Neural cell (in vitro differentiated cells): ENCODE measurements around the gene MGME1. TPM values are rescaled to one million over a fixed set of nuclear protein-coding genes. Genes with fewer than 3 reads are reported as not detected.

Source experiments
- H2AFZ ChIP-seq: fragments of 200-600, 300-800 bp; sonication (generic), shearing (Covaris generic); 2 replicates; pipeline ENCODE4 v1.6.0; 2014; ENCODE audit warnings: low read depth, mild to moderate bottlenecking, antibody characterized with exemption, low read length, moderate library complexity
- H3F3A ChIP-seq: fragments of 200-600 bp; shearing (Covaris generic); 2 replicates; pipeline ENCODE4 v1.6.1; 2016; ENCODE audit warnings: mild to moderate bottlenecking, moderate library complexity, mixed read lengths, antibody characterized with exemption, low read length; ENCODE audit not compliant: insufficient read depth, poor library complexity, severe bottlenecking
- H3K27ac ChIP-seq: fragments of 200-600, 300-800 bp; sonication (generic), shearing (Covaris generic); 2 replicates; pipeline ENCODE4 v1.5.1; 2014; ENCODE audit warnings: mild to moderate bottlenecking, low read length, moderate library complexity
- H3K27me3 ChIP-seq: fragments of 300-800, 200-600 bp; sonication (generic), shearing (Covaris generic); 2 replicates; pipeline ENCODE4 v1.6.0; 2014; ENCODE audit warnings: mild to moderate bottlenecking, low read depth, low read length, moderate library complexity; ENCODE audit not compliant: insufficient read depth
- H3K36me3 ChIP-seq: fragments of 300-800, 200-600 bp; sonication (generic), shearing (Covaris generic); 2 replicates; pipeline ENCODE4 v1.5.1; 2014; ENCODE audit warnings: mild to moderate bottlenecking, antibody characterized with exemption, low read length, moderate library complexity; ENCODE audit not compliant: insufficient read depth
- H3K4me2 ChIP-seq: fragments of 300-800, 200-600 bp; sonication (generic), shearing (Covaris generic); 2 replicates; pipeline ENCODE4 v1.6.0; 2014; ENCODE audit warnings: mild to moderate bottlenecking, low read length
- H3K4me3 ChIP-seq: fragments of 300-800, 200-600 bp; sonication (generic), shearing (Covaris generic); 2 replicates; pipeline ENCODE4 v1.5.1; 2014; ENCODE audit warnings: mild to moderate bottlenecking, low read length, moderate library complexity
- H3K79me2 ChIP-seq: fragments of 200-600 bp; shearing (Covaris generic); replicated peaks from 2 replicates; pipeline ENCODE4 v1.6.0; 2014; ENCODE audit warnings: mild to moderate bottlenecking, low read length, moderate library complexity; ENCODE audit not compliant: insufficient read depth
- H3K9ac ChIP-seq: fragments of 300-800, 200-600 bp; sonication (generic), shearing (Covaris generic); 2 replicates; pipeline ENCODE4 v1.6.1; 2016; ENCODE audit warnings: mild to moderate bottlenecking, low read length, mixed read lengths
- H3K9me2 ChIP-seq: fragments of 200-600 bp; shearing (Covaris generic); 2 replicates; pipeline ENCODE4 v1.6.1; 2016; ENCODE audit warnings: mild to moderate bottlenecking, low read length, mixed read lengths; ENCODE audit not compliant: insufficient read depth
- H3K9me3 ChIP-seq: fragments of 200-600, 300-800 bp; sonication (generic), shearing (Covaris generic); 2 replicates; pipeline ENCODE4 v1.6.1; 2016; ENCODE audit warnings: mild to moderate bottlenecking, mixed run types, low read length, moderate library complexity, mixed read lengths
- H4K20me1 ChIP-seq: fragments of 200-600 bp; shearing (Covaris generic); 2 replicates; pipeline ENCODE4 v1.6.1; 2016; ENCODE audit warnings: mild to moderate bottlenecking, mixed run types; ENCODE audit not compliant: insufficient read depth
- EP300 ChIP-seq: fragments of 450-650 bp; conservative IDR thresholded peaks from 2 replicates; pipeline ENCODE4 v1.6.1; 2014; ENCODE audit warnings: antibody characterized with exemption, mild to moderate bottlenecking, moderate library complexity; ENCODE audit not compliant: poor library complexity, severe bottlenecking
- EZH2 ChIP-seq: fragments of 200-600, 300-800 bp; shearing (Covaris generic), sonication (generic); IDR thresholded peaks from 2 replicates; pipeline ENCODE4 v1.6.1; 2014; ENCODE audit warnings: antibody characterized with exemption, low read length, borderline replicate concordance, mild to moderate bottlenecking; ENCODE audit not compliant: insufficient read depth, poor library complexity, severe bottlenecking
- MXI1 ChIP-seq: fragments of 450-650 bp; conservative IDR thresholded peaks from 2 replicates; pipeline ENCODE4 v1.6.1; 2014; ENCODE audit warnings: antibody characterized with exemption, mild to moderate bottlenecking; ENCODE audit not compliant: poor library complexity, severe bottlenecking
- POLR2AphosphoS5 ChIP-seq: IDR thresholded peaks from 2 replicates; pipeline ENCODE4 v1.6.1; 2012
- RAD21 ChIP-seq: fragments of 450-650 bp; conservative IDR thresholded peaks from 2 replicates; pipeline ENCODE4 v1.6.1; 2014; ENCODE audit warnings: antibody characterized with exemption, mild to moderate bottlenecking, moderate library complexity
- SMC3 ChIP-seq: fragments of 450-650 bp; conservative IDR thresholded peaks from 2 replicates; pipeline ENCODE4 v1.6.1; 2014; ENCODE audit warnings: antibody characterized with exemption, mild to moderate bottlenecking, moderate library complexity; ENCODE audit not compliant: poor library complexity
- TAF1 ChIP-seq: IDR thresholded peaks from 2 replicates; pipeline ENCODE4 v1.6.1; 2012; ENCODE audit warnings: low read depth
- polyA minus RNA-seq: library from RNA; depleted of rRNA, polyadenylated mRNA; stranded (reverse); fragments of >200 nt; gene quantifications from 2 replicates; pipeline ENCODE4 v1.2.3, GENCODE V29; 2014
- polyA plus RNA-seq: library from polyadenylated mRNA; depleted of rRNA; stranded (reverse); fragments of >200 nt; gene quantifications from 2 replicates; pipeline ENCODE4 v1.2.3, GENCODE V29; 2014
- TF ChIP-seq, protein P1 (sequence below): fragments of 450-650 bp; IDR thresholded peaks from 2 replicates; pipeline ENCODE4 v1.5.1; 2014; ENCODE audit warnings: antibody characterized with exemption, mild to moderate bottlenecking, moderate library complexity; ENCODE audit not compliant: poor library complexity, severe bottlenecking
- TF ChIP-seq, protein P2 (sequence below): IDR thresholded peaks from 2 replicates; pipeline ENCODE4 v1.6.1; 2012; ENCODE audit warnings: borderline replicate concordance

The MGME1 gene, protein sequence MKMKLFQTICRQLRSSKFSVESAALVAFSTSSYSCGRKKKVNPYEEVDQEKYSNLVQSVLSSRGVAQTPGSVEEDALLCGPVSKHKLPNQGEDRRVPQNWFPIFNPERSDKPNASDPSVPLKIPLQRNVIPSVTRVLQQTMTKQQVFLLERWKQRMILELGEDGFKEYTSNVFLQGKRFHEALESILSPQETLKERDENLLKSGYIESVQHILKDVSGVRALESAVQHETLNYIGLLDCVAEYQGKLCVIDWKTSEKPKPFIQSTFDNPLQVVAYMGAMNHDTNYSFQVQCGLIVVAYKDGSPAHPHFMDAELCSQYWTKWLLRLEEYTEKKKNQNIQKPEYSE
- polyA plus RNA-seq (4.4 and 7.0 TPM in 2 replicates), polyA minus RNA-seq (9.6 and 11.2 TPM in 2 replicates)

DNA sequence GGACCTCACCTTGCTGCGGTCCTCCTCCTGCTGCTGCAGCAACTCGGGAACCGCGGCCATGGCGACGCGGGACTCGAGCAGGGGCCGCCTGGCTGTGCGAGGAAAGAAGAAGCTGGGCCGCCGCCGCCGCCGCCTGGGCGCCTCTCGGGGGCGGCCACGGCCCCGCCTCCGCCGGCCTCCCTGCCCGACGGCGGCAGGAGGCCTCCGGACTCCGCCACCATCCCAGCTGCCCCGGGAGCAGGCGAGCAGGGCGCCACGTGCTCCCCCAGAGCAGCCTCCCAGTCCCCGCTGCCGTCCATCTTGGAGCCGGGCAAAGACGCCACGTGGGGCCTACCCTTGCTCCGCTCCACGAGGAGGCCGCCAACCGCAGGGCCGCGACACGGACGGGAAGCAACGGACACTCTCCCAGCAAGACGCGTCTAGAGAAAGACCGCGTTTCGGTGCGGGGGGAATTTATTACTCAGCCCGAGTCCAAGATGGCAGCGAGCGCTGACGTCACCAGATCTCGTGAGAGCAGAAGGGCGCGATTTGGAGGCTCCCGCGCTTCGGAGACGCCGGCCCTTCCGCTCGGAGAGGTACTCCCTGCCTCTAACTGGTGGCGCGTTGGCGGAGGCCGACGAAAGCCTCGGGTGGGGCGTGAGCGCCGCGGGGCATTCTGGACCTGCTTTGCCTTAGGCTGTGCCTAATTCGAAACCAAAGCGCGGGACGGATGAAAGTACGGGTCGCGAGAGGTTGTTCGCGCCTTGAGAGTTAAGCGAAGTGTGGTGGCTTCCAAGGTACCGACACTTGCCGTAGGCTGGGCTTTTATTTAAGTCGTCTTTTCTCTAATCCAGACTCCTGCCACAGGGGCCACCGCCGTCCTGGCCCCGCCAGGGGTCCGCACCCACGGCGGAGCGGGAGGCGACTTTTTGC is at the start of gene MGME1, which contains the start of gene SNX5:
TSS of gene MGME1 (plus strand) at position 653 of the 912 bp plus-strand sequence. CDS start 842 bp downstream, outside the sequence.
TSS of gene SNX5 (minus strand) at position 429 of the 912 bp plus-strand sequence. CDS start at position 60, 369 bp downstream.
- H4K20me1 ChIP-seq: no peaks in the 10 kb centered on the region
- H3K9ac ChIP-seq: peak within 1 kb of the TSS; percentile 88
- H3K27ac ChIP-seq: peak within 1 kb of the TSS; percentile 95
- H3K9me3 ChIP-seq: no peaks in the 10 kb centered on the region
- peak within 1 kb of the TSS; percentile 78 for H2AFZ ChIP-seq
- no peaks in the 10 kb centered on the region for H3K36me3 ChIP-seq
- H3K27me3 ChIP-seq: no peaks in the 10 kb centered on the region
- no peaks in the 10 kb centered on the region for H3F3A ChIP-seq
- peaks cover 80% of the 10 kb centered on the region for H3K79me2 ChIP-seq
- H3K4me2 ChIP-seq: peak within 1 kb of the TSS; percentile 86
- no peaks in the 10 kb centered on the region for H3K9me2 ChIP-seq
- peak within 1 kb of the TSS; percentile 85 for H3K4me3 ChIP-seq
- TF ChIP-seq POLR2AphosphoS5: peak; percentile 69
- peak; percentile 77 for TF ChIP-seq EP300
- TF ChIP-seq, protein P1, sequence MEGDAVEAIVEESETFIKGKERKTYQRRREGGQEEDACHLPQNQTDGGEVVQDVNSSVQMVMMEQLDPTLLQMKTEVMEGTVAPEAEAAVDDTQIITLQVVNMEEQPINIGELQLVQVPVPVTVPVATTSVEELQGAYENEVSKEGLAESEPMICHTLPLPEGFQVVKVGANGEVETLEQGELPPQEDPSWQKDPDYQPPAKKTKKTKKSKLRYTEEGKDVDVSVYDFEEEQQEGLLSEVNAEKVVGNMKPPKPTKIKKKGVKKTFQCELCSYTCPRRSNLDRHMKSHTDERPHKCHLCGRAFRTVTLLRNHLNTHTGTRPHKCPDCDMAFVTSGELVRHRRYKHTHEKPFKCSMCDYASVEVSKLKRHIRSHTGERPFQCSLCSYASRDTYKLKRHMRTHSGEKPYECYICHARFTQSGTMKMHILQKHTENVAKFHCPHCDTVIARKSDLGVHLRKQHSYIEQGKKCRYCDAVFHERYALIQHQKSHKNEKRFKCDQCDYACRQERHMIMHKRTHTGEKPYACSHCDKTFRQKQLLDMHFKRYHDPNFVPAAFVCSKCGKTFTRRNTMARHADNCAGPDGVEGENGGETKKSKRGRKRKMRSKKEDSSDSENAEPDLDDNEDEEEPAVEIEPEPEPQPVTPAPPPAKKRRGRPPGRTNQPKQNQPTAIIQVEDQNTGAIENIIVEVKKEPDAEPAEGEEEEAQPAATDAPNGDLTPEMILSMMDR: no peak
- TF ChIP-seq SMC3: peak; percentile 37
- peak; percentile 99 for TF ChIP-seq MXI1
- peak; percentile 35 for TF ChIP-seq RAD21
- TF ChIP-seq TAF1: peak; percentile 53
- TF ChIP-seq, protein P2, sequence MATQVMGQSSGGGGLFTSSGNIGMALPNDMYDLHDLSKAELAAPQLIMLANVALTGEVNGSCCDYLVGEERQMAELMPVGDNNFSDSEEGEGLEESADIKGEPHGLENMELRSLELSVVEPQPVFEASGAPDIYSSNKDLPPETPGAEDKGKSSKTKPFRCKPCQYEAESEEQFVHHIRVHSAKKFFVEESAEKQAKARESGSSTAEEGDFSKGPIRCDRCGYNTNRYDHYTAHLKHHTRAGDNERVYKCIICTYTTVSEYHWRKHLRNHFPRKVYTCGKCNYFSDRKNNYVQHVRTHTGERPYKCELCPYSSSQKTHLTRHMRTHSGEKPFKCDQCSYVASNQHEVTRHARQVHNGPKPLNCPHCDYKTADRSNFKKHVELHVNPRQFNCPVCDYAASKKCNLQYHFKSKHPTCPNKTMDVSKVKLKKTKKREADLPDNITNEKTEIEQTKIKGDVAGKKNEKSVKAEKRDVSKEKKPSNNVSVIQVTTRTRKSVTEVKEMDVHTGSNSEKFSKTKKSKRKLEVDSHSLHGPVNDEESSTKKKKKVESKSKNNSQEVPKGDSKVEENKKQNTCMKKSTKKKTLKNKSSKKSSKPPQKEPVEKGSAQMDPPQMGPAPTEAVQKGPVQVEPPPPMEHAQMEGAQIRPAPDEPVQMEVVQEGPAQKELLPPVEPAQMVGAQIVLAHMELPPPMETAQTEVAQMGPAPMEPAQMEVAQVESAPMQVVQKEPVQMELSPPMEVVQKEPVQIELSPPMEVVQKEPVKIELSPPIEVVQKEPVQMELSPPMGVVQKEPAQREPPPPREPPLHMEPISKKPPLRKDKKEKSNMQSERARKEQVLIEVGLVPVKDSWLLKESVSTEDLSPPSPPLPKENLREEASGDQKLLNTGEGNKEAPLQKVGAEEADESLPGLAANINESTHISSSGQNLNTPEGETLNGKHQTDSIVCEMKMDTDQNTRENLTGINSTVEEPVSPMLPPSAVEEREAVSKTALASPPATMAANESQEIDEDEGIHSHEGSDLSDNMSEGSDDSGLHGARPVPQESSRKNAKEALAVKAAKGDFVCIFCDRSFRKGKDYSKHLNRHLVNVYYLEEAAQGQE: peak; percentile 4
- no peak for TF ChIP-seq EZH2

DNA sequence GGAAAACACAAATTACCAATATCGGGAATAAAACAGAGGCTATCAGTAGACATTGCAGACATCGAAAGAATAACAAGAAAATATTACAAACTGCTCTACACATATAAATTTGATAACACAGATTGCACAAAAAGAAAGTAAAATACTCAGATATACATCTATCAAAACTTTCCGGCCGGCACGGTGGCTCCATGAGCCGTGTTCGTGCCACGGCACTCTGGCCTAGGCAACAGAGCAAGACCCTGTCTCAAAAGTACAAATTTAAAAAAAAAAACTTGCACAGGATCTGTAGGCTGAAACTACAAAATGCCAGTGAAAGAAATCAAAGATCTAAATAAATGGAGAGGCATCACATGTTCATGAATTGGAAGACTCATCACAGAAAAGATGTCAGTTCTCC is 49.7 kb upstream of the MGME1 start:
- H3F3A ChIP-seq: no peaks in the 10 kb centered on the region
- no peak overlapping the region for H2AFZ ChIP-seq
- H3K9me3 ChIP-seq: no peaks in the 10 kb centered on the region
- H3K27ac ChIP-seq: no peak overlapping the region
- TF ChIP-seq, protein P1: no peak
- TF ChIP-seq EZH2 (no peak), POLR2AphosphoS5 (no peak), EP300 (no peak), RAD21 (no peak), TAF1 (no peak), SMC3 (no peak), MXI1 (no peak)
- TF ChIP-seq, protein P2: no peak
- H3K27me3 ChIP-seq: no peaks in the 10 kb centered on the region
- no peak overlapping the region for H3K4me3 ChIP-seq
- no peaks in the 10 kb centered on the region for H3K79me2 ChIP-seq
- H3K4me2 ChIP-seq: no peak overlapping the region
- H4K20me1 ChIP-seq: no peaks in the 10 kb centered on the region
- H3K36me3 ChIP-seq: no peaks in the 10 kb centered on the region
- no peaks in the 10 kb centered on the region for H3K9me2 ChIP-seq
- H3K9ac ChIP-seq: no peak overlapping the region
